ENCODE data around the gene IPO13. TPM values are rescaled to one million over a fixed set of nuclear protein-coding genes. Genes with fewer than 3 reads are reported as not detected.

The IPO13 gene
- total and polyA plus RNA-seq, 12 donors: 25.2 to 74.5 (median 56.8) TPM

DNA sequence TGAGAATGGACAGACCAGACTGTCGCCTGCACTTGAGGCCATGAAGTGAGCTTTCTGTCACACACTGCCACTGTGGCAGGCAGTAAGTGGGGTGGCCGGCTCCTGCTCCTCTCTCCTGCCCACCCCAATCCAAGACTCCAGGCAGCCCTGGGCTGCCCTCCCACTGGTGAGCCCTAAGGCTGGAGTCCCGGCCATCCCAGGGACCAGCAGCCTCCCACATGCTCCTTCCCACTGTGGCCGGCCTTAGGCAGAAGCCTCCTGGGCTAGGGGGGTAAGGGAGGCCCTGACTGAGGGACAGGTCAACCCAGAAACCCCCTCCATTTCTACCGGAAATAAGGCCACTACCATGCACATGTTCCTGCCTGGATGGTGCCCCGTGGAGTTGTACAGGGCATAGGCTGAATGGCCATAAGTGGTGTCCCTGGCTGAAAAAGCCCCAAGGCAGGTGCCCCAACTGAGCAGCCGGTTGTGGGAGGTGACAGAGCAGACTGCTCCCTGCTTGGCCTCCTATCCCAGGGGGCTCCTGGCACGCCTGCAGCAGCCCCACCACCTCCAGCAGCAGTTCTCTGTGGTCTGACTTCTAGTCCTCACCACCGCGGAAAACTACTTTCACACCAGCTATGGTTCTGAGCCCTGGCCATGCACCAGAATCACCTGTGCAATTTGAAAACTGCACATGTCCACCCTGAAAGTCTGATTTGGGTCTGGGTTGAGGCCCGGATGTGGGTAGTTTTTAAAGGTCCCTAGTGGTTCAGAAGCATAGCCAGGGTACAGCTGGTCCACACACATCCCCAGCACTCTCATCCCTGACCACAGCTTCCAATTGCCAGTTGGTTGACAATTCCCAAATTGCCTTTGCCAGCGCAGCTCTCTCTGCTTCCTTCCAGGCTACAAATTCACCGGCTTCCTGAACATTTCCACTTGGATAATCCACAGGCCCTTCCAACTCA is 14.8 kb upstream of the IPO13 start:
- peaks cover 0 to 5% (median 0%) of the 10 kb centered on the region in 9 donors for H3K36me3 ChIP-seq
- peaks cover 0 to 40% (median 26%) of the 10 kb centered on the region in 7 donors for H3K27me3 ChIP-seq
- no peaks in the 10 kb centered on the region for H3K9me3 ChIP-seq
- H3K4me1 ChIP-seq: peaks cover 6 to 40% (median 17%) of the 10 kb centered on the region in 9 donors
- intact Hi-C loops (cut with DNase I): loop anchor here in 7 of 10 donors (5.0 to 10.0 kb wide), 4 partner anchors 390 to 407 kb away; partner anchors contain the start of gene PTPRF (in 1 of the 7)
- WGBS, 2 donors: 88 to 97% methylated on average over 13 of the region's 13 CpGs
- no peak overlapping the region for H3K27ac ChIP-seq
- no peak overlapping the region for H3K4me3 ChIP-seq
- ATAC-seq (no peak), DNase-seq (no peak)
- TF ChIP-seq, protein P1, sequence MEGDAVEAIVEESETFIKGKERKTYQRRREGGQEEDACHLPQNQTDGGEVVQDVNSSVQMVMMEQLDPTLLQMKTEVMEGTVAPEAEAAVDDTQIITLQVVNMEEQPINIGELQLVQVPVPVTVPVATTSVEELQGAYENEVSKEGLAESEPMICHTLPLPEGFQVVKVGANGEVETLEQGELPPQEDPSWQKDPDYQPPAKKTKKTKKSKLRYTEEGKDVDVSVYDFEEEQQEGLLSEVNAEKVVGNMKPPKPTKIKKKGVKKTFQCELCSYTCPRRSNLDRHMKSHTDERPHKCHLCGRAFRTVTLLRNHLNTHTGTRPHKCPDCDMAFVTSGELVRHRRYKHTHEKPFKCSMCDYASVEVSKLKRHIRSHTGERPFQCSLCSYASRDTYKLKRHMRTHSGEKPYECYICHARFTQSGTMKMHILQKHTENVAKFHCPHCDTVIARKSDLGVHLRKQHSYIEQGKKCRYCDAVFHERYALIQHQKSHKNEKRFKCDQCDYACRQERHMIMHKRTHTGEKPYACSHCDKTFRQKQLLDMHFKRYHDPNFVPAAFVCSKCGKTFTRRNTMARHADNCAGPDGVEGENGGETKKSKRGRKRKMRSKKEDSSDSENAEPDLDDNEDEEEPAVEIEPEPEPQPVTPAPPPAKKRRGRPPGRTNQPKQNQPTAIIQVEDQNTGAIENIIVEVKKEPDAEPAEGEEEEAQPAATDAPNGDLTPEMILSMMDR (IDR thresholded peaks at IDR 0.05): no peak

DNA sequence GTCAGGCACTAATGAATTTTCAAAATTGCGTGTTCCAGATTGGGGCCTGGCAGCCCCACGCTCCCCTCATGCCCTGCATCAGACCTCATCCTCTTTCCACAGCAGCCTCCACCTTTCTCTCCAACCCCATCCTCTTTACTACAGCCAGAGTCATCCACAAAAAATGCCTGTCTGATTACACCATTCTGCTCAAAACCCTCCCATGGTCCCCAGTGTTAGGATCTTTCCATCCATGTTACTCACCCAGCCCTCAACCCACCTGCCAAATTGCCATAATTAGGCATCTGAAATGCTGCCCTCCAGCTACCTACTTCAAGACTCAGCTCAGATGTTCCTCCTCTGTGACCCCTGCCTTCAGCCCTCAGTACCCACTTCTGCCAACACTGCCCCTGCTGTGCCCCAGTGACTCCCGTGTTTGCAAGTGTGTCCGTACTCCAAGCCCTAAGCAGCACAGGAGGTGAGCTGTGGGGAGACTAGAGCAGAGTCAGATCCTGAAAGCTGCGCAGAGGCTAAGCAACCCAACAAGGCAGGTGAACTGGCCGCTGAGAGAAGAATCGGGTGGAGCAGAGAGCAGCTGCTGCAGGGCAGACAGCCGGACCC is 13.9 kb upstream of the IPO13 start:
- Histone ChIP-seq H3K9me3 (no peaks in the 10 kb centered on the region), H3K36me3 (peaks cover 0 to 5% (median 0%) of the 10 kb centered on the region in 9 donors), H3K4me1 (peaks cover 6 to 40% (median 17%) of the 10 kb centered on the region in 9 donors), H3K27me3 (peaks cover 0 to 41% (median 26%) of the 10 kb centered on the region in 7 donors), H3K4me3 (peak overlapping the region in 9 of 10 donors; percentile 22 to 44 (median 38)), H3K27ac (peak overlapping the region in 1 of 10 donors; percentile 9)
- 31 to 32% methylated on average over 8 of the region's 8 CpGs for WGBS, 2 donors
- intact Hi-C loops (cut with DNase I): loop anchor here in 8 of 10 donors (1.0 to 10.0 kb wide), 5 partner anchors 169 to 408 kb away; partner anchors contain the start of gene PTPRF (in 1 of the 8)
- DNase-seq (no peak), ATAC-seq (no peak)
- TF ChIP-seq, protein P1 (IDR thresholded peaks at IDR 0.05): no peak

DNA sequence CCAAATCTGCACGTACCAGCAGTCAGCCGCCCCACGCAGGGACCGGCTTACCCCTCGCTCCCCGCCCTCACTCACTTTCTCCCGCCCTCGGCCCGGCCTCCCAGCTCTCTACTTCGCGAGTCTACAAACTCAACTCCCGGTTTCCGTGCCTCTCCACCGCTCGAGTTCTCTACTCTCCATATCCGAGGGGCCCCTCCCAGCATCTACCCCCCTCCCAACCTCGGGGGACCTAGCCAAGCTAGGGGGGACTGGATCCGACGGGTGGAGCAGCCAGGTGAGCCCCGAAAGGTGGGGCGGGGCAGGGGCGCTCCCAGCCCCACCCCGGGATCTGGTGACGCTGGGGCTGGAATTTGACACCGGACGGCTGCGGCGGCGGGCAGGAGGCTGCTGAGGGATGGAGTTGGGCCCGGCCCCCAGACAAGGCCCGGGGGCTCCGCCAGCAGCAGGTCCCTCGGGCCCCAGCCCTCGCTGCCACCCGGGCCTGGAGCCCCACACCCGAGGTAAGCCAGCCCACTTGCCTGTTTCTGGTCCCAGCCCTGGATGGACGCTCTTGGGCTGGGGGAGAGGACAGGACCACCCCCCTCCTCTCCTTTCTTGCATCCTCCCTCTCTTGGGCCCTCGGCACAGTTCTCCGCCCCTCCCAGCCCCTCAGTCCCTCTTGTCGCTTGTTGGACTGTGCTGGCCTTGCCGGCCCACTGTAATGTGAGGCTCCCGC is 13.2 kb upstream of the IPO13 start, which contains the start of gene ARTN:
ARTN (plus strand) TSS at position 416 of the 715 bp plus-strand sequence. CDS start 1,856 bp downstream, outside the sequence.
- DNase-seq (peak in 1 of 2 donors; percentile 24), ATAC-seq (peak in 6 of 8 donors; percentile 5 to 29 (median 8))
- WGBS, 2 donors: 3% methylated on average over 33 to 42 of the region's 42 CpGs
- peak within 1 kb of the TSS in 2 of 10 donors; percentile 7 to 9 for H3K27ac ChIP-seq
- TF ChIP-seq, protein P1 (IDR thresholded peaks at IDR 0.05): no peak
- H3K4me3 ChIP-seq: peak within 1 kb of the TSS; percentile 4 to 44 (median 37)
- H3K27me3 ChIP-seq: peaks cover 0 to 41% (median 26%) of the 10 kb centered on the region in 7 donors
- intact Hi-C loops (cut with DNase I): loop anchor here in 9 of 10 donors (1.0 to 10.0 kb wide), 8 partner anchors 169 to 409 kb away; partner anchors contain the start of gene PTPRF (in 1 of the 9)
- H3K36me3 ChIP-seq: peaks cover 0 to 5% (median 0%) of the 10 kb centered on the region in 9 donors
- peaks cover 6 to 40% (median 20%) of the 10 kb centered on the region in 9 donors for H3K4me1 ChIP-seq
- no peaks in the 10 kb centered on the region for H3K9me3 ChIP-seq
